GM23248 (cell line): Measurements from ENCODE around the gene P3H3. TPM values are rescaled to one million over a fixed set of nuclear protein-coding genes. Genes with fewer than 3 reads are reported as not detected.
A peak's percentile ranks its signal among the peaks of the same experiment; 100 is the strongest.
"Not testable (repeated sequence)": the region's sequence is repeated elsewhere in the genome, so short reads cannot be mapped to it uniquely, and the experiment has no call there.

Experiments
- DNase-seq: peaks from one replicate; pipeline ENCODE4 v3.0.0-alpha.2; 2015
- H2AFZ ChIP-seq: fragments of 200-600 bp; sonication (generic); 2 replicates; pipeline ENCODE4 v1.6.1; 2016; ENCODE audit warnings: antibody characterized with exemption
- H3F3A ChIP-seq: fragments of 200-600 bp; sonication (generic); 2 replicates; pipeline ENCODE4 v1.6.1; 2016; ENCODE audit warnings: mild to moderate bottlenecking, antibody characterized with exemption, mixed run types; ENCODE audit not compliant: insufficient read depth
- H3K27ac ChIP-seq: fragments of 200-600 bp; sonication (generic); 2 replicates; pipeline ENCODE4 v1.5.1; 2016; ENCODE audit warnings: mild to moderate bottlenecking
- H3K27me3 ChIP-seq: fragments of 200-600 bp; sonication (generic); replicated peaks from 2 replicates; pipeline ENCODE4 v1.6.1; 2016; ENCODE audit warnings: mild to moderate bottlenecking; ENCODE audit not compliant: insufficient read depth
- H3K36me3 ChIP-seq: fragments of 200-600 bp; sonication (generic); 2 replicates; pipeline ENCODE4 v1.6.1; 2016; ENCODE audit warnings: low read depth, mild to moderate bottlenecking
- H3K4me1 ChIP-seq: fragments of 200-600 bp; sonication (generic); 2 replicates; pipeline ENCODE4 v1.6.1; 2016; ENCODE audit warnings: mild to moderate bottlenecking; ENCODE audit not compliant: insufficient read depth
- H3K4me2 ChIP-seq: fragments of 200-600 bp; sonication (generic); one replicate; pipeline ENCODE4 v1.6.1; 2016; ENCODE audit warnings: mild to moderate bottlenecking; ENCODE audit not compliant: unreplicated experiment
- H3K4me3 ChIP-seq: fragments of 200-600 bp; sonication (generic); 2 replicates; pipeline ENCODE4 v1.5.1; 2016; ENCODE audit warnings: mild to moderate bottlenecking
- H3K79me2 ChIP-seq: fragments of 200-600 bp; sonication (generic); 2 replicates; pipeline ENCODE4 v1.6.1; 2016; ENCODE audit warnings: mild to moderate bottlenecking; ENCODE audit not compliant: insufficient read depth
- H3K9ac ChIP-seq: fragments of 200-600 bp; sonication (generic); 2 replicates; pipeline ENCODE4 v1.6.1; 2016; ENCODE audit warnings: mild to moderate bottlenecking
- H3K9me2 ChIP-seq: fragments of 200-600 bp; sonication (generic); 2 replicates; pipeline ENCODE4 v1.6.1; 2016; ENCODE audit warnings: mixed run types, mild to moderate bottlenecking, moderate library complexity; ENCODE audit not compliant: insufficient read depth
- H3K9me3 ChIP-seq: fragments of 200-600 bp; sonication (generic); one replicate; pipeline ENCODE4 v1.6.1; 2017; ENCODE audit warnings: low read depth
- H4K20me1 ChIP-seq: fragments of 200-600 bp; sonication (generic); 2 replicates; pipeline ENCODE4 v1.6.0; 2016; ENCODE audit not compliant: insufficient read depth
- EZH2 ChIP-seq: fragments of 200-600 bp; sonication (generic); IDR thresholded peaks from 2 replicates; pipeline ENCODE4 v1.6.1; 2018; ENCODE audit warnings: antibody characterized with exemption, mild to moderate bottlenecking; ENCODE audit not compliant: insufficient read depth, poor library complexity, severe bottlenecking
- EZH2phosphoT487 ChIP-seq: fragments of 200-600 bp; sonication (generic); IDR thresholded peaks from 2 replicates; pipeline ENCODE4 v1.6.1; 2018; ENCODE audit warnings: antibody characterized with exemption, moderate library complexity, mild to moderate bottlenecking, low read depth; ENCODE audit not compliant: insufficient read depth
- WGBS, 2 experiments: methylation state at CpG; one replicate each; pipeline ENCODE4 v1.1.6; 2015 to 2017; ENCODE audit warnings: low lambda C conversion rate in 2 of 2, low coverage in 1 of 2; ENCODE audit errors: missing lambda C conversion rate in 2 of 2; 5-methylcytosine and 5-hydroxymethylcytosine counted together
- in situ Hi-C: fragments of 300-500 bp; cut with MboI; formaldehyde crosslinking; loops from 2 replicates; pipeline ENCODE4 v1.15.0; 2020
- polyA plus RNA-seq: library from polyadenylated mRNA; unstranded; fragments of >200 nt; fragmentation: Nextera tagmentation; extraction: Ambion mirVana; gene quantifications from 2 replicates; pipeline ENCODE4 v1.2.1, GENCODE V29; 2016
- total RNA-seq: library from RNA; depleted of rRNA; stranded (reverse); fragments of >200 nt; shearing (Covaris generic); gene quantifications from 2 replicates; pipeline ENCODE4 v1.2.3, GENCODE V29; 2014

Gene P3H3
- total and polyA plus RNA-seq, 2 experiments from 2014 or later: 37.6 to 43.0 TPM

DNA sequence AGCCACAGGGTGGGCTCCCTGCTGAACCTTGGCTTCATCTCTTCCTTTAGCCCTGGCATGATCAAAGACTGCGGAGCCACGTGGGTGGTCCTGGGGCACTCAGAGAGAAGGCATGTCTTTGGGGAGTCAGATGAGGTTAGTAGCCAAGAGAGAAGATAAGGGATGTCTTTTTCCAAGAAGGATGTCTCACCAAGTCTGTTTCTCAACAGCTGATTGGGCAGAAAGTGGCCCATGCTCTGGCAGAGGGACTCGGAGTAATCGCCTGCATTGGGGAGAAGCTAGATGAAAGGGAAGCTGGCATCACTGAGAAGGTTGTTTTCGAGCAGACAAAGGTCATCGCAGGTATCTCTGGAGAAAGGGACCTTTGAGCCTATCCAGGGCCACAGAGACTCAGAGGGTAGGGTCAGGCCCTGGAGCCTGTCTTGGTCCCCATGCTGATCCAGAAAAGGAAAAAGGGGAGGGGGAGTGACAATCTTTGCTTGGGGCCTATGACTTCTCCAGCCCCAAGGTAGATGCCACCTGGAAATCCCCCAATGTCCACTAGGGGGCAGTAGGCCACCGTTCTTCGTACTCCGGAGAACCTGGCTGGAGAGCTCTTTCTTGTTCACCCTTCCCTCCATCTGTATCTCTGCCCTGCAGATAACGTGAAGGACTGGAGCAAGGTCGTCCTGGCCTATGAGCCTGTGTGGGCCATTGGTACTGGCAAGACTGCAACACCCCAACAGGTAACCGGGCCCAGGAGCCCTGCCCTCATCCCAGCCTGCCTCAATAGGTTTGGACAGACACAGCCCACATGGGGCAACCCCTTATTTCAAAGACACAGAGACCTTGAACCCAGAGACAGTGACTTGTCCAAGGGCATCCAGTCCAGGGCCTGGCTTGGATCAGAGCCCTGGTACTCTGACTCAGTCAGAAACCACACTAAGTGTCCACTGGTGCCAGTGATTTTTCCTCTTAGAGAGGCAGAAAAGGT is 41.1 kb downstream of the P3H3 start:
- Histone ChIP-seq H3K27me3 (no peaks in the 10 kb centered on the region), H3K36me3 (peaks cover 16% of the 10 kb centered on the region), H2AFZ (no peak overlapping the region), H4K20me1 (no peaks in the 10 kb centered on the region; the same call in 1 of the 2 replicates), H3K9ac (peak overlapping the region; percentile 92), H3K9me3 (no peaks in the 10 kb centered on the region), H3F3A (peaks cover 38% of the 10 kb centered on the region), H3K27ac (peak overlapping the region; percentile 68), H3K4me3 (peak overlapping the region; percentile 99), H3K4me2 (peak overlapping the region; percentile 100), H3K9me2 (no peaks in the 10 kb centered on the region), H3K79me2 (peaks cover 40% of the 10 kb centered on the region), H3K4me1 (peaks cover 39% of the 10 kb centered on the region)
- peak; percentile 75 for DNase-seq
- WGBS, 2 experiments: 42 to 47% methylated on average over 12 of the region's 12 CpGs
- in situ Hi-C loops: no loop called here
- TF ChIP-seq EZH2phosphoT487: no peak
- no peak for TF ChIP-seq EZH2

DNA sequence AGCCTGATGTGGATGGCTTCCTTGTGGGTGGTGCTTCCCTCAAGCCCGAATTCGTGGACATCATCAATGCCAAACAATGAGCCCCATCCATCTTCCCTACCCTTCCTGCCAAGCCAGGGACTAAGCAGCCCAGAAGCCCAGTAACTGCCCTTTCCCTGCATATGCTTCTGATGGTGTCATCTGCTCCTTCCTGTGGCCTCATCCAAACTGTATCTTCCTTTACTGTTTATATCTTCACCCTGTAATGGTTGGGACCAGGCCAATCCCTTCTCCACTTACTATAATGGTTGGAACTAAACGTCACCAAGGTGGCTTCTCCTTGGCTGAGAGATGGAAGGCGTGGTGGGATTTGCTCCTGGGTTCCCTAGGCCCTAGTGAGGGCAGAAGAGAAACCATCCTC is 42.1 kb downstream of the P3H3 start:
- WGBS, 2 experiments: 42 to 62% methylated on average over 4 of the region's 4 CpGs
- H3K79me2 ChIP-seq: peaks cover 44% of the 10 kb centered on the region
- peak overlapping the region; percentile 28 for H3K9ac ChIP-seq
- H3K4me1 ChIP-seq: peaks cover 39% of the 10 kb centered on the region
- in situ Hi-C loops, H3K27me3 ChIP-seq, H4K20me1 ChIP-seq, H3K9me3 ChIP-seq, H3K9me2 ChIP-seq, DNase-seq, H3K4me3 ChIP-seq, H2AFZ ChIP-seq: not testable (repeated sequence)
- H3F3A ChIP-seq: peaks cover 38% of the 10 kb centered on the region
- peaks cover 16% of the 10 kb centered on the region for H3K36me3 ChIP-seq
- H3K4me2 ChIP-seq: peak overlapping the region; percentile 100
- H3K27ac ChIP-seq: peak overlapping the region; percentile 49; the same call in 1 of the 2 replicates

DNA sequence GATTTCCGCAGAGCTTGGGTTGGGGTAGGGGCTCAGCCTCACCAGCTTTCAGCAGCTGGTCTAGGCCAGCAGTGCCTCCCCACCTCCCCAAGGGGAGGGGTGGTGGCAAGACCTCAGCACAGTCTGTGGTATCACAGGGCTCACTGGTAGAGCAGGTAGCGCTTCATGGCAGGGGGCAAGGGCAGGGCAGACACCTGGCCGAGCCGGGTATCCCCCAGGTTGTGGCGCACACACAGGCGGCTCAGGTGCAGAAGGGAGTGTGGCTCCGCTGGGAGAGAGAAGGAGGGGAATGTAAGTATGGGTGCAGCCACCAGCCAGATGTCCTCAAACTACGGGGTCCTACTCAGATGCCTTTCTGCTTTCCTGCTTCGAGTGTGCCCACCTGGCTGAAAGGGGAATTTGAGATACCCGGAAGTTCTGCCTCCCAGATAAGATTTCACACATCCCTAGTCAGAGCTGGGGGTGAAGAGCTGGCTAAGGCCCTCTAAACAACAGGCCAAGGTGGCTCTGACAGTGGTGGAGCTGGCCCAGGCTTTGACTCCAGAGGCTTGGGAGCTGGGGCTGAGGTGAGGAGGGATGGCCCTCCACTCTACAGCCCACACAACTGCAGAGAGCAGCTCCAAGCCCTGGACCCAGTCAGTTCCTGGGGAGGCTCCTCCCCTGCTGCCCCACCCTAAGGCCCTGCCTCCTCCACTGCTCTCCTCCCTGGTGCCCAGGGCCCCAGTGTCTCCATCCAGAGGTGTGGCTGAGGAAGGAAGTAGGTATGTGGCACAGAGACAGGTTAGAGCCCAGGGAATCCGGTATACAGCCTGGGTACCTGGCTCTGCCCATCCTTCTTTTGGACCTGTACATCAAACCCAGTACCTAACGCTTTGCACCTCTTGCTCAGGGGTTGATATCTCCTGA is 43.1 kb downstream of the P3H3 start:
- Histone ChIP-seq H3K4me1 (peaks cover 39% of the 10 kb centered on the region), H3K79me2 (peaks cover 44% of the 10 kb centered on the region), H3K4me2 (peak overlapping the region; percentile 93), H3K4me3 (peak overlapping the region; percentile 81), H4K20me1 (no peaks in the 10 kb centered on the region; the same call in 1 of the 2 replicates), H2AFZ (no peak overlapping the region), H3K27ac (peak overlapping the region; percentile 11; the same call in 1 of the 2 replicates), H3F3A (peaks cover 38% of the 10 kb centered on the region), H3K9me3 (no peaks in the 10 kb centered on the region), H3K9ac (peak overlapping the region; percentile 85), H3K27me3 (no peaks in the 10 kb centered on the region), H3K9me2 (no peaks in the 10 kb centered on the region), H3K36me3 (peaks cover 19% of the 10 kb centered on the region)
- 81% methylated on average over 12 of the region's 12 CpGs for WGBS, 2 experiments
- in situ Hi-C loops: no loop called here
- TF ChIP-seq EZH2phosphoT487: no peak
- TF ChIP-seq EZH2: no peak
- peak; percentile 68 for DNase-seq
